GM19238 (cell line): ENCODE measurements around the gene SNX3.
A peak's percentile ranks its signal among the peaks of the same experiment; 100 is the strongest.
"Not testable (repeated sequence)": the region's sequence is repeated elsewhere in the genome, so short reads cannot be mapped to it uniquely, and the experiment has no call there.

ENCODE experiments used
- DNase-seq: peaks from one replicate; pipeline ENCODE4 v3.0.0; 2011; ENCODE audit warnings: low spot score; ENCODE audit not compliant: insufficient read length

SNX3 gene

DNA sequence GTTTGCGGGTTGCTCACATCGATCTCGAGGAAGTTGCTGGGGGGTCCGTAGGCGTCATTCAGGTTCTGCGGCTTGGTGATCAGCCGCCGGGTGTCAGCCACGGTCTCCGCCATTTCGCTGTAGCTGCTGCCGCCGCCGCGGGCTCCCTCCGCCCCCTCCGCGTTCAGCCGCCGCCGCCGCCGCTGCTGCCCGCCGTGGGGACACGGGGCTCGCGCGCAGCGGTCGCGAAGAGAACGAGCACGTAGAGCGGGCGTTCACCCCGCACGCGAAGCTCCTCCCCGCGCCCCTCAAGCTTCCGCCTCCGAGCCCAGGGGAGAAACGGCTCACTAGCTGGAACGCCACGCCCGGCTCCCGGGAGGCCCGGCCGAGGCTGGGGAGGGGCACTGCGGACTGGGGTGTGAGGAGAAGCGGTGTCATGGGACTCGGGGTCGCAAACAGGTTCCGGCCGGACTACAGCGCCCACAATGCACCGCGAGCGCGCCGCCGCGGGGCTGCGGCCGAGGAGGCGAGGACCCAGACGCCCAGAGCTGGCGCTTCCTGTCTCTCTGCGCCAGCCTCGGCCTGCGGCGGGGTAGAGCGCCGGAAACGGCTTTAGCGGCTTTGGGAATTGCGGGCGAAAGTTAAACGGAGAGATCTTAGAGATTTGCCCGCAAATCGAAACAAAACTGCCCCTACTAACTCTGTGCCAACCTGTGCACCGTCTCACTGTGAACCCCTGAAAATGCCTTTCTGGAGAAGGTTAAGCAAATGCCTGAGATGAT lies at the start of gene SNX3:
SNX3 (minus strand) TSS at position 232 of the 761 bp plus-strand sequence; CDS start at position 113, 119 bp downstream.
- DNase-seq, result peak; percentile 95

DNA sequence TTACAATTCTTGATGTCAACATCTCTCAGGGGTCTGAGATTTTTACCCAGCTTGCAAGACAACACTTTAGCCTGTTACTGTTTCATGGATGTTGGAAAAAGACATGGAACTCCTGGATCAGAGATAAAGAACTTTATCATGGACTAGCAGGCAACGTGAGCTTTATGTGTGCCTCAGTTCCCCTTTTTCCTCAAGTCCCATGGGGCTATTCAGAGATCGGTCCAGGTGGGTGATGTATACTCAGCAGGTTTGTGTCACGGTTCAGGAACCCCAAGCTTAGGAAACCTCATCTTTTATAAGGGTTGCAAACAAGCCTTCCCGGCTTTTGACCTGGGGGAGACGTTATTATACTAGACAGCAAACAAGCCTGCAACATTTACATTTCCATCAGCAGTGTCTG lies 49.0 kb upstream of the SNX3 start:
- no peak for DNase-seq

GRCh38 chr6:108308641-108309040 lies 47.8 kb upstream of the SNX3 start:
- not testable (repeated sequence) for DNase-seq

DNA sequence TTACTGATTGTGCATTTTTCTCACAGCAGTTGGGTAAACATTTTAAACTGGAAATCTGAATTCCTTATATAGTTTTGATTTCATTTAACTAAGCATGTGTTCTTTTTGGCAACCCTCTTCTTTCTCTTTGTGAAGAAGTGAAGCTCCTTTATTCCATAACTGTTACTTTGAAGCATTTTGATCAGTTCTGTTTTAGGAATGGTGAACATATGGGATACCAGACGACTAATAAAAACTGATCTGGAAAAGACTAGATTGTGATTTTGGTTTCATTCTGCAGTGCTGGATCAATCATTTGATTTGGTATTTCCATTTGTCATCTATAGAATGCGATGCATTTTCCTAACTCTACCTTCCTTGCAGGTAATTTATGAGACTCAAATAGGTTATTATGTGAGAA lies 43.8 kb upstream of the SNX3 start:
- DNase-seq, result no peak

DNA sequence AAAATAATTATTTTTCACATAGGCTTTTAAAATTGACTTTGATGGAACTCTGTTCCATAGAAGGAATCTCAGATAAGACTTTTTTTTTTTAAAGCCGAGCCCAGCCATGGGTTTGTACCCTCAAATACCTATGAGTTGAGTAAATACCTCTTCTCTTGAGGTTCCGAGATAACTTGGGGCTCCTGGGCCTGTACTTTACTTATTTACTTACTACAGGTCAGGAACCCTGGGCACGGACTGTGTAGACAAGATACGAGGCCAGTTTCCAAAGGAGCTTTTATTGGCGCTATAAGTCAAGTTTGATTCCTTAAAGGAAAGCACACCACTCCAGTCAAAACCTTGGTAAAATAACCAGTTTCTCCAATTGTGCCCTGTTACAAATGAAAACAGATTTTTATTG lies 41.5 kb upstream of the SNX3 start:
- no peak for DNase-seq

DNA sequence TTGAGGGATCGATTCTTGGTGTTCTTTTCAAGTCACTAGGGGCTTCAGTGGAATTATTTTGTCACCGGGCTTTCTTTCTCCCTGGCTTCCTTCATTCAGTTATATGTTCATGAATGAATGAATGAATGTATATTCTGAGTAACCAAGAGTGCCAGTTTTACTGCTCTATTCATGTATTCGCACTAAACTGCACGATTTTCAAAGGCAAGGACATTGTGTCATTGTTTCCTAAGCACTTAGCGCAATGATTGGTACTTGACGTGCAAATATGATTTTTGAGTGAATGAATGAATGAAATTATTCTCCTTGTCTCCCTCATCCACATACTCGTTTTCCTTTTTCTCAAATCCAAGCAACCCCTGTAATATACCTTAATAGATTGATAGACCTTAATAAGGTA lies 34.8 kb upstream of the SNX3 start:
- no peak for DNase-seq

GRCh38 chr6:108294727-108295625 lies 34.1 kb upstream of the SNX3 start, which contains the start of gene AFG1L:
Gene AFG1L, plus strand, starts transcription at chr6:108295054. Its CDS starts 26 bp downstream, at chr6:108295080.
- peak; percentile 82 for DNase-seq

- no peak for DNase-seq
Measured at GRCh38 chr6:108294297-108294726, 33.5 kb upstream of the SNX3 start.

- DNase-seq, result no peak
Measured at GRCh38 chr6:108293527-108294296, 32.9 kb upstream of the SNX3 start.

- not testable (repeated sequence) for DNase-seq
Measured at GRCh38 chr6:108292561-108292960, 31.7 kb upstream of the SNX3 start.

GRCh38 chr6:108291091-108291490 lies 30.3 kb upstream of the SNX3 start:
- no peak for DNase-seq

- DNase-seq, result no peak
Measured at GRCh38 chr6:108288742-108289141, 27.9 kb upstream of the SNX3 start.

DNA sequence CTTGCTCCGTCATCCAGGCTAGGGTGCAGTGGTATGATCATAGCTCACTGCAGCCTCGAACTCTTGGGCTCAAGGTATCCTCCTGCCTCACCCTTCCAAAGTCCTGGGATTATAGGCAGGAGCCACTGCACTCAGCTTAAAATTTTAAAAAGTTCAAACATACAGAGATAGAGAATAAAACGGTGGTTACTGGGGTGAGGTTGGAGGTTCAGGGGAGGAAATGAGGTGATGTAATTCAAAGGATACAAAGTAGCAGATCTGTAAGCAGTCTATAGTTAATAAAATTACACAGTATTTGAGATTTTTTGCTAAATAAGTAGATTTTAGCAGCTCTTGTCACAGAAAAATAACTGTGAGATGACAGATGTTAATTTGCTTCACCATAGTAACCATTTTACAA lies 26.5 kb upstream of the SNX3 start:
- DNase-seq, result no peak

- DNase-seq, result no peak
Measured at GRCh38 chr6:108286366-108286765, 25.5 kb upstream of the SNX3 start.

DNA sequence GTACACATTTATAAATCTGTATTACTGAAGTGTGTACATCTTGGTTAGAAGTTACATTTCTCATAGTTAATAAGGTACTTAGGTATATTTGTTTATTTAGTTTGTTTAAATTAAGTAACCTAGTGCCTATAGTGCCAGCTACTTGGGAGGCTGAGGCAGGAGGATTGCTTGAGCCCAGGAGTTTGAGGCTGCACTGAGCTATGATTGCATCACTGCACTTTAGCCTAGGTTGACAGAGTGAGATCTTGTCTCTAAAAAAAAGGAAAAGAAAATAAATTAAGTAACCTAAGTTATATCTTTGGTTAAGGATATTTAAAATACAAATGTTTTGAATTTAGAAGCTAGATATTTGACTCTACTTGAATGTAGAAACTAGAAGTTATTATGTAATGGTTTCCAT lies 24.5 kb upstream of the SNX3 start:
- no peak for DNase-seq

DNA sequence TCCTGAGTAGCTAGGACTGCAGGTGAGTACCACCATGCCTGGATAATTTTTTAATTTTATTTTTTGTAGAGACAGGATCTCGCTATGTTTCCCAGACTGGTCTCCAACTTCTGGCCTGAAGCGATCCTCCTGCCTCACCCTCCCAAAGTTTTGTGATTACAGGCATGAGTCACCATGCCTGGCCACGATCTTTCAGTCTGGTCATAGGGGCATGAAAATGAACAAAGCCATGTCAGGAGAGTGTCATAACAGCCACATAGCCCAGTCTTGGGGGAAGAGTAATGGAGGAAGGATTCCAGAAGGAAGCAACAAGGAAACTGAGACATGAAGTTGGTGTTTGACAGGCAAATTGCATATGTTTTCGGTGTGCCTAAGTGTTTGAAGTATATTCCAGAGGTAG lies 17.0 kb upstream of the SNX3 start:
- DNase-seq, result no peak

DNA sequence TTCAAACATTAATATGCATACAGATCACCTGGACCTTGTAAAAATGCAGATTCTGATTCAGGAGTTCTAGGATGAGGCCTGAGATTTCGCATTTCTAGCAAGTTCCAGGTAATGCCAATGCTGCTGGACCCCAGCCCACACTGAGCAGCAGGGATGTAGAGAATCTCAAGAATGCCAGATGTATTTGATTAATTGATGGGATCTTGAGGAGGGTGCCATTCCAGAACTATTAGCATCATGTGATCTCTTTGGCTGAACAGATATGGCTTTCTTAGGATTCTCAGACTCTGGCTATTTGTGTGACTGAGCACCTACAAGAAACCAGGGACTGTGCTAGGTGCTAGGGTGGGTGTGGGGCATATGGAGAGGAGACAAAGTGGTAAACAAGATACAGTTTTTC lies 16.5 kb upstream of the SNX3 start:
- DNase-seq, result no peak

DNA sequence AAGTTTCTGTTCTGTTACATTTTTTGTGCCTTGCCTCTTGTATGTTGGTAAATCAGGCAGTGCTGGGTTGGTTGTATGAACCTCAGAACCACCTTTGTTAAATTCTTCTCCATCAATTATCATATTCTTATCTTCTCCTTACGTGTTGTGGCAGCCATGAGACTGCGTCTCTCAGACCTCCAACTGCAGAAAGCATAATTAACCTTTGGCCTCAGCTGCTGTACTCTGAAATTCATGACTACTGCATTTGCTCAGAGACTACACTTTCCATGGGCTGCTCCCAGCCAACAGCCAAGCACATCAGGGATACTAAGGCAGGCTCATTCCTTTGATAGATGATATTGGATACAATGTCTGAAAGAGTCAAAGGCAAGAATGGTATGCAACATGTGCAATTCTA lies 15.1 kb upstream of the SNX3 start:
- DNase-seq, result no peak

DNA sequence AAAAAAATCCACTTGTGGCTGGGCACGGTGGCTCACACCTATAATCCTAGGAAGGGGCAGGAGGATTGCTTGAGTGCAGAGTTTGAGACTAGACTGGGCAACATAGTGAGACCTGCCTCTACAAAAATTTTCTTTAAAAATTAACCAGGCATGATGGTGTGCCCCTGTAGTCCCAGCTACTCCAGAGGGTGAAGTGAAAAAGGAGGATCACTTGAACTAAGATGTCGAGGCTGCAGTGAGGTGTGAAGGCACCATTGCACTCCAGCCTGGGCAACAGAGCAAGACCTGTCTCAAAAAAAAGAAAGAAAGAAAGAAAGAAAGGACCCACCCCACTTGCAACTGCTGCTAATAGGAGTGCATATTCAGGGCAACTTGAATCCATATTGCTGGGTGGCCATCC lies 13.7 kb upstream of the SNX3 start:
- no peak for DNase-seq

DNA sequence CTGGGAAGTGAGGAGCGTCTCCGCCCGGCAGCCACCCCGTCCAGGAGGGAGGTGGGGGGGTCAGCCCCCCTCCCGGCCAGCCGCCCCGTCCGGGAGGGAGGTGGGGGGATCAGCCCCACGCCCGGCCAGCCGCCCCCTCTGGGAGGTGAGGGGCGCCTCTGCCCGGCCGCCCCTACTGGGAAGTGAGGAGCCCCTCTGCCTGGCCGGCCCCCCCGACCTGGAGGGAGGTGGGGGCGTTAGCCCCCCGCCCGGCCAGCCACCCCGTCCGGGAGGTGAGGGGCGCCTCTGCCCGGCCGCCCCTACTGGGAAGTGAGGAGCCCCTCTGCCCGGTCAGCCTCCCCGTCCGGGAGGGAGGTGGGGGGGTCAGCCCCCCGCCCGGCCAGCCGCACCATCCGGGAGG lies 9.1 kb upstream of the SNX3 start:
- not testable (repeated sequence) for DNase-seq

- no peak for DNase-seq
Measured at GRCh38 chr6:108268845-108269244, 8.0 kb upstream of the SNX3 start.

DNA sequence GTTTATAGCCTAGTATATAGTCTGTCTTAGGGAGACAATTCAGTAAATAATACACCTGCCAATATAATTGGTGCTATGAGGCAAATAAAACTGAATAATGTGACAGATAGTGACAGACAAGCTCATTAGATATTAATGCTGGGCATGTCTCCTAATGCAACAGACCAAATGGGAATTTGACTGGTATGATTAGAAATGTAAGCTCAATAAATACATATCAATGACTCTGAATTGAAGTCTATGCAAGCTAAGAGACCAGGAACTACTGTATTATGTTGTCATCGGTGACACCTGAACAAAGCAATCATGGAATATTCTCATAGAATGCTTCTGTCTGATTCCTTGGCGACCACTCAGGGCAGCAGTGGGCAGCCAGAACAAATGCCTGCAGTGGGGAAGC lies 2.5 kb upstream of the SNX3 start:
- DNase-seq, result no peak
